ENCODE data around the gene MESD.

The MESD gene

GRCh38 chr15:80937718-80938117, 51.9 kb downstream of the MESD start:
- no peak for TF ChIP-seq CTCF (IDR thresholded peaks at IDR 0.05; ENCODE audit: low read depth, low read length, missing control alignments)
- no peak for DNase-seq (ENCODE audit: low read depth)
- no peak overlapping the region for H3K4me3 ChIP-seq (ENCODE audit: low read depth, low read length)

GRCh38 chr15:80936288-80937078, 53.1 kb downstream of the MESD start:
- DNase-seq (ENCODE audit: low read depth): no peak
- TF ChIP-seq CTCF (IDR thresholded peaks at IDR 0.05; ENCODE audit: low read depth, low read length, missing control alignments): no peak
- no peak overlapping the region for H3K4me3 ChIP-seq (ENCODE audit: low read depth, low read length)

GRCh38 chr15:80934761-80935221, 54.8 kb downstream of the MESD start:
- no peak for DNase-seq (ENCODE audit: low read depth)
- no peak overlapping the region for H3K4me3 ChIP-seq (ENCODE audit: low read depth, low read length)
- no peak for TF ChIP-seq CTCF (IDR thresholded peaks at IDR 0.05; ENCODE audit: low read depth, low read length, missing control alignments)

GRCh38 chr15:80932989-80933388, 56.6 kb downstream of the MESD start:
- no peak overlapping the region for H3K4me3 ChIP-seq (ENCODE audit: low read depth, low read length)
- no peak for TF ChIP-seq CTCF (IDR thresholded peaks at IDR 0.05; ENCODE audit: low read depth, low read length, missing control alignments)
- no peak for DNase-seq (ENCODE audit: low read depth)

GRCh38 chr15:80932513-80932815, 57.2 kb downstream of the MESD start:
- DNase-seq (ENCODE audit: low read depth): no peak
- H3K4me3 ChIP-seq (ENCODE audit: low read depth, low read length): no peak overlapping the region
- no peak for TF ChIP-seq CTCF (IDR thresholded peaks at IDR 0.05; ENCODE audit: low read depth, low read length, missing control alignments)

GRCh38 chr15:80931721-80932512, 57.7 kb downstream of the MESD start:
- no peak overlapping the region for H3K4me3 ChIP-seq (ENCODE audit: low read depth, low read length)
- TF ChIP-seq CTCF (IDR thresholded peaks at IDR 0.05; ENCODE audit: low read depth, low read length, missing control alignments): no peak
- no peak for DNase-seq (ENCODE audit: low read depth)
